RWPE2 (cell line): Measurements from ENCODE around the gene TCAF1.
"Not testable (repeated sequence)": the region's sequence is repeated elsewhere in the genome, so short reads cannot be mapped to it uniquely, and the experiment has no call there.

ENCODE experiments used
- ATAC-seq: fragments of 200-7000 bp; cut with Tn5 transposase; 3 replicates; pipeline ENCODE4 v1.9.1; 2021; ENCODE audit warnings: low read depth
- DNase-seq: peaks from one replicate; pipeline ENCODE4 v3.0.0-alpha.2; 2020; ENCODE audit warnings: low spot score
- H3K27ac ChIP-seq: fragments of 450-650 bp; 2 replicates; pipeline ENCODE4 v1.5.1; 2017; ENCODE audit warnings: mild to moderate bottlenecking; ENCODE audit not compliant: poor library complexity, severe bottlenecking
- H3K27me3 ChIP-seq: fragments of 250-450 bp; sonication (Bioruptor Pico); 2 replicates; pipeline ENCODE4 v1.5.1; 2021; ENCODE audit warnings: mild to moderate bottlenecking, moderate library complexity; ENCODE audit not compliant: insufficient read depth, poor library complexity, severe bottlenecking
- H3K36me3 ChIP-seq: fragments of 250-450 bp; sonication (Bioruptor Pico); 2 replicates; pipeline ENCODE4 v1.5.1; 2020; ENCODE audit warnings: low read depth, mild to moderate bottlenecking, moderate library complexity
- H3K4me1 ChIP-seq: fragments of 250-450 bp; sonication (Bioruptor Pico); 2 replicates; pipeline ENCODE4 v1.5.1; 2021; ENCODE audit warnings: mild to moderate bottlenecking, moderate library complexity; ENCODE audit not compliant: insufficient read depth, poor library complexity, severe bottlenecking
- H3K4me3 ChIP-seq: fragments of 250-450 bp; sonication (Bioruptor Pico); 2 replicates; pipeline ENCODE4 v1.5.1; 2021; ENCODE audit warnings: mild to moderate bottlenecking, moderate library complexity; ENCODE audit not compliant: severe bottlenecking
- H3K9me3 ChIP-seq: fragments of 250-450 bp; sonication (Bioruptor Pico); 2 replicates; pipeline ENCODE4 v1.5.1; 2021; ENCODE audit warnings: mild to moderate bottlenecking, moderate library complexity; ENCODE audit not compliant: severe bottlenecking
- TF ChIP-seq, protein P1 (sequence below): fragments of 450-650 bp; IDR thresholded peaks from one replicate; pipeline ENCODE4 v1.5.1; 2017; ENCODE audit warnings: mild to moderate bottlenecking, moderate library complexity; ENCODE audit not compliant: poor library complexity, severe bottlenecking

The TCAF1 gene

DNA sequence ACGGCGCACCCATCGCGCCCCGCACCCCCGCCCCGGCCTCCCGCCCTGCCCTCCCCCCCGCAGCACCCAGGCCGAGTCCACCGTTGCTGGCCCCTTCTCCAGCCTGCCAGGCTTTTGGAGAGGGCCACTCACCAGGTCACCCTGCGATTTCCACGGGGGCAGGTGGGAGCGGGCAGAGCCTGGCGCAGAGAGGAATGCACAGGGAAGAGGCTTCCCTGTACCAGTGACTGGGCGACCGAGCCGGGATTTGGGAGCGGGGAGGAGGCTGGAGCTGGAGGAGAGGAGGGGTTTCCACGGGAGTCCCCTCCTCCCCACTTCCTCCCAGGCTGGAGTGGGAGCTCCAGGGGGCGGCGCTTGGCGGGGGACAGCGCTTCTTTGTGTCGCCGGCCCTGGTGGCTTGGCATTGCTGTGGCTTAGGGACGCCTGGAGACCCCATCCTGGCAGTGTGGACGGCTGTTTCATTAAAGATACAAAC lies 19.3 kb downstream of the TCAF1 start:
- Histone ChIP-seq H3K36me3 (no peaks in the 10 kb centered on the region; the same call in 1 of the 2 replicates), H3K27ac (no peak overlapping the region), H3K4me1 (peaks cover 4% of the 10 kb centered on the region), H3K27me3 (no peaks in the 10 kb centered on the region), H3K4me3 (no peak overlapping the region), H3K9me3 (no peaks in the 10 kb centered on the region)
- TF ChIP-seq, protein P1, sequence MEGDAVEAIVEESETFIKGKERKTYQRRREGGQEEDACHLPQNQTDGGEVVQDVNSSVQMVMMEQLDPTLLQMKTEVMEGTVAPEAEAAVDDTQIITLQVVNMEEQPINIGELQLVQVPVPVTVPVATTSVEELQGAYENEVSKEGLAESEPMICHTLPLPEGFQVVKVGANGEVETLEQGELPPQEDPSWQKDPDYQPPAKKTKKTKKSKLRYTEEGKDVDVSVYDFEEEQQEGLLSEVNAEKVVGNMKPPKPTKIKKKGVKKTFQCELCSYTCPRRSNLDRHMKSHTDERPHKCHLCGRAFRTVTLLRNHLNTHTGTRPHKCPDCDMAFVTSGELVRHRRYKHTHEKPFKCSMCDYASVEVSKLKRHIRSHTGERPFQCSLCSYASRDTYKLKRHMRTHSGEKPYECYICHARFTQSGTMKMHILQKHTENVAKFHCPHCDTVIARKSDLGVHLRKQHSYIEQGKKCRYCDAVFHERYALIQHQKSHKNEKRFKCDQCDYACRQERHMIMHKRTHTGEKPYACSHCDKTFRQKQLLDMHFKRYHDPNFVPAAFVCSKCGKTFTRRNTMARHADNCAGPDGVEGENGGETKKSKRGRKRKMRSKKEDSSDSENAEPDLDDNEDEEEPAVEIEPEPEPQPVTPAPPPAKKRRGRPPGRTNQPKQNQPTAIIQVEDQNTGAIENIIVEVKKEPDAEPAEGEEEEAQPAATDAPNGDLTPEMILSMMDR = no peak
- ATAC-seq = no peak
- DNase-seq = no peak

- no peak overlapping the region for H3K4me3 ChIP-seq
- H3K4me1 ChIP-seq = peaks cover 4% of the 10 kb centered on the region
- ATAC-seq = no peak
- no peaks in the 10 kb centered on the region for H3K9me3 ChIP-seq
- DNase-seq = no peak
- no peaks in the 10 kb centered on the region; the same call in 1 of the 2 replicates for H3K36me3 ChIP-seq
- no peaks in the 10 kb centered on the region for H3K27me3 ChIP-seq
- TF ChIP-seq, protein P1 = no peak
- H3K27ac ChIP-seq = no peak overlapping the region
Observed at GRCh38 chr7:143882020-143882603, 19.9 kb downstream of the TCAF1 start.

- Histone ChIP-seq H3K4me3 (no peak overlapping the region), H3K9me3 (no peaks in the 10 kb centered on the region), H3K27me3 (no peaks in the 10 kb centered on the region), H3K27ac (no peak overlapping the region), H3K36me3 (peaks cover 10% of the 10 kb centered on the region), H3K4me1 (no peaks in the 10 kb centered on the region)
- DNase-seq (no peak), ATAC-seq (no peak)
- TF ChIP-seq, protein P1 = no peak
Observed at GRCh38 chr7:143878884-143879283, 23.1 kb downstream of the TCAF1 start.

- TF ChIP-seq, protein P1 = no peak
- Histone ChIP-seq H3K36me3 (peaks cover 10% of the 10 kb centered on the region), H3K9me3 (no peaks in the 10 kb centered on the region), H3K4me1 (no peaks in the 10 kb centered on the region), H3K27ac (no peak overlapping the region), H3K27me3 (no peaks in the 10 kb centered on the region), H3K4me3 (no peak overlapping the region)
- ATAC-seq (no peak), DNase-seq (no peak)
Observed at GRCh38 chr7:143877098-143877497, 24.9 kb downstream of the TCAF1 start.

DNA sequence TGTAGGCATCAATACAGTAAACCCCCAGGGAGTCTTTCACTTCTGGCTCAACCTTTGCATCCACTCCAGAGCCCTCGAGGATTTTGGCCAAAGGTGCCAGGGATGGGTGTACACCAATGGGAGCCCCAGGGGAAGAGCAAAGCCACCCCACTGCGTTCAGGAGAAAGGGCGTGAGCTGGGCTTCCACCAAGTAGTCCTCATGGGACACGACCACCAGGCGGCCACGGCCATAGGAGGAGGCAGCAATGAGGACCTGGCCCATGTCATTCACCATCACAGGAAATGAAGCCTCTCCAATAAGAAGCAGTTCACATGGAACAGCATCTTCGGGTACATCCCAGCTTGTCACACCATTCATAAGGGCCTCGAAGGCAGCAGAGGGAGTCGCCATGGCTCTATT lies 25.8 kb downstream of the TCAF1 start:
- Histone ChIP-seq H3K4me3 (no peak overlapping the region), H3K9me3 (no peaks in the 10 kb centered on the region), H3K4me1 (no peaks in the 10 kb centered on the region), H3K36me3 (peaks cover 10% of the 10 kb centered on the region), H3K27me3 (no peaks in the 10 kb centered on the region), H3K27ac (no peak overlapping the region)
- TF ChIP-seq, protein P1 = no peak
- no peak for ATAC-seq
- DNase-seq = no peak

DNA sequence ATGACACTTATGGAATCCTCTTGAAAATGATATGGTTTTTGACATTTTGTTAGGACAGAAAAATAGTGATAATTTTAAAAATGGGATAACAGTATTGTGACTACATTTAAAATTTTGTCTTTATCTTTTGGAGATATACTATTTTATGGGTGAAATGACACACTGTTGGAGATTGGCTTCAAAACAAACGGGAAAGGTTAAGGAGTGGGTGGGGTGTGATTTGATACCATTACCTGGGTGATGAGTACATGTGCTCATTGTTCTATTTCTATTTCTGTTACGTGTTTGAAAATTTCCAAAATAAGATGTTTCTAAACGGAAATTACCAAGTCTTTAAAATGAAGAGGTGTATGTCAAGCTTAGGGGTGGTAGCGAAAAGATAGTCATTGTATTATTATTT lies 28.7 kb downstream of the TCAF1 start:
- DNase-seq, H3K36me3 ChIP-seq, H3K27me3 ChIP-seq, H3K9me3 ChIP-seq, H3K4me3 ChIP-seq, ATAC-seq, H3K4me1 ChIP-seq, H3K27ac ChIP-seq: not testable (repeated sequence)

DNA sequence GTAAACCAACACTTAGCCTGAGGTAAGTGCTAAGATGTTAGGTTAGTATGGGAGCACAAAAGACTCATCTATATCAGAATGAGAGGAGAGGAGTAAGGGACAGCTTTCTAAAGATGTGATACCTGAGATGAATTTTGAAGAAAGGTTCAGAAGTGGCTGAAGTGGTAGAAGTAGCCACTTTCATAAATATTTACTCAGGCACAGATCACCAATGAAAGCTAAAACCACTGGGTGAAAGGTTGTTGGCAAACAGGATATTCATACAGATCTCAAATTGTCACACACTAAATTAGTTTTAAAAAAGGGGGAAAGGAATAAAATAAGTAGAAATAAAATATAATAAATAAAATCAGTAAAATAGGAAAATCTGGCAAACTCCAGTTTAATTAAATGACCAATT lies 30.4 kb downstream of the TCAF1 start:
- H3K36me3 ChIP-seq, H3K27ac ChIP-seq, H3K4me3 ChIP-seq, H3K4me1 ChIP-seq, DNase-seq, ATAC-seq, H3K27me3 ChIP-seq, H3K9me3 ChIP-seq: not testable (repeated sequence)
